Kidney glomerular epithelial cell (primary cell): Measurements from ENCODE around the gene LINC01488.

ENCODE experiments used
- DNase-seq: peaks from one replicate; lab custom pipeline; 2025; lab: John Stamatoyannopoulos, UW

The LINC01488 gene

DNA sequence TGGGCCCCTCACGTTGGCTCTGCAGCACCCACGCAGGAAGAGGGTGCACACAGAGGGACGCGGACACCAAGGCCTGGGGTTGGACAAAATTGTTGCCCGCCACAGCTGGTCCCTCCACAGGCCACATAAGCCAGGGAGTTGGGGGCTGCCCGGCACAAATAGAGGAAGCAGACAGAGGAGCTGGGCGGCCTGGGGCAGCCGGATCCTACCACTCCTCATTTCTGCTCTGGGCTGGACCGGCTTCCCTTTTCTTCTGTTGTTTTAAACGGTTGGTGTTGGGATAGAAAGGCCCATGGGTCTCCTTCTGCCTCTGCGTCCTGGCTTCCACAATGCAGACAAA, 36.4 kb upstream of the LINC01488 start:
- no peak for DNase-seq

DNA sequence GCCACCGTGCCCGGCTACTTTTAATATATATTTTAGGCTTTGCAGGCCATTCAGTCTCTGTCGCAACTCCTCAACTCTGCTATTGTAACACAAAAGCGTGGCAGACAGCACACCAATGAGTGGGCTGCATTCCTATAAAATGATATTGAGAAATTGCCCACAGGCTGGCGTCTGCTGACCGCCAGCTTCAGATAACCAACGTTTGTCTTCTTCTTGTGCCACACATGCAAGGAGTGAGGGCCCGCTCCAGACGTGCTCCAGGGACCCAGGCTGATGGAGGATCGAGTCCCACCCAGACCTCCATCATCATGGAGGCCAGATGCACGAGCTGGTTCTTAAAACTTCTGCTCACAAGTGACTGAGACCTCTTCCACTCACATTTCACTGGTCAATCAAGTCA, 35.4 kb upstream of the LINC01488 start:
- DNase-seq: no peak

DNA sequence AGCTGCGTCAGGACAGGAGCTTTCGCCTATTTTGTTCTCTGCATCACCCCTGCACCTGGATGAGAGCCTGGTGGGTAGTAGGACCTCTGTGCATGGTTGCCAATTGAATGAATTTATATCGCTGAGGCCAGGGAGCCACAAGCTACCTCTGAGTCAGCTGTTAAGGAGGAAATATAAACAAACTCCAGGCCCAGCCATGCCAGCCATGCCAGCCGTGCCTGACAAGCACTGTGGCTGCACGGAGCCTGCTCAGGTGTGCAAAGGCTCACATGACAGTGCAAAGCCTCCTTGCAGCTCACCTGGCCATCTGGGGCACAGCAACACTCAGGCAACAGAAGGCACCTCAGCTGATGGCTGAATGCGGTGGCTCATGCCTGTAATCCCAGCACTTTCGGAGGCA, 33.7 kb upstream of the LINC01488 start:
- peak; percentile 33 for DNase-seq

DNA sequence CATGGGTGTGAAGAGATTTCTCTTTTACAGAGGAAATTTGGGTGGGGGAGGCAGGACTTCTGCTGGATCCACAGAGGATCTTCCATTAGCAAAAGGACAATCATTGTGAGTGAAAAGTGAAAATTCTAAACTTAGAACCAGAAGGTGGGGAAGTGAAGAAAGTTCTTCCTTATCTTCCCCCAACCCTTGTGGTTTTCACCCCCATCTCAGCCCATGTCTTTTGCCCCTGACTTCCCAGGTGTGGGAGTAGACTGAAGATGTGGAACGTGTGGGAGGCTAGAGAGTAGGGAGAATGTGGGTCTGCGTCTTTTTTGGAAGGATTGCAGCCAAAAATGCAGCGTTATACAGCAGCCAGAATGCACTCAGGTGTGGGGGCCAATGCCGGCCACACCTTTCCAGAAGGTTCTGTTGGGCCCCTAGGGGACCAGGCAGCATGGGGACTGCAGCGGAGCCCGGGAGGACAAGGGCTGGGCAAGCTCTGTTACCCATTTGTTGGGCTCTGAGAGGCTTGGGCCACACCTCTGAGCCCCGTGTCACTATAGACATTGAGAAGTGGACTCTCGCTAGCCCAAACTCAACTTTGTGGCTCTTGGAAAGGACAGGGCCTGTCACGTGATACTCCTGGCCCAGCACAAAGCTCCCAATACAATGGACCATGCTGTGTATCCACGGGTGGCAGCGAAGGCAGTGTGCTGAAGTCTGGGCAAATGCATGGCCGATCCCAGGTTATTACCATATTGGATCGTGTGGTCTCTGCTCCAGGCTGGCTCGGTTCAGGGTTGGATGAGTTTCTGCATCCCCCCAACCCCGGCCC, 32.8 kb upstream of the LINC01488 start:
- DNase-seq: no peak

DNA sequence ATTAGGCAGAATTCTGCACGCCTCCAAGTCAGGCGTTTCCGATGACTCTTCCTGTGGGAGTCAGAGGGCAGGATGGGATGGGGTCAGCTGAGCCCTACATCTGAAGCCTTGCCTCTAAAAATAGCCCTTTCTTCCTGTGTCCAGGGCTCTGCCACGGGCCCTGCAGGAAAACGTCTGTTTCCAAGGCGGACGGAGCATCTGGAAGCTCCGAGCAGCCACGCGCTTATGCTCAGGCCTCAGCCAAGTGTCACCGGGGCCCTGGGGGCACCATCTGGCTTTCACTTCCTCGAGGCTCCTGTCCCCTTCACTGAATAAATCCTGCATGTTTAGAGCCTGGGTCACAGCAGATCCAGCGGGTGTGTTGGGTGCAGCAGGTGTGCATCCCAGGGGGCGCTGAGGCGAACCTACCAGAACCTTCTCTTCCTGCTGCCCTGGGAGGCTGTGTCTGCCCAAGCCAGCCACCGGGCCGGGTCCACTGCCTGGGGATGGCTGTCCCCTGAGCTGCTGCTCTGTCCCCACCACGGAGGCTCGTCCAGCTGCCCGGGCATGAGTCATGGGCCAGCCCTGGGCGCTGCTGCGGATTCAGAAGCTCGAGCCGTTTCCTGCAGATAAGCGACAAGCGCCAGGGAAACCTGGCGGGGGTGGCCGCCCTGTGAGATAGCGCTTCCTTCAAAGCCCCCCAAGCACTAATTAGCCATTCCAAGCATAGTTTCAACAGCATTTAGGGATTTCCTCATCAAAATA, 32.0 kb upstream of the LINC01488 start:
- no peak for DNase-seq

DNA sequence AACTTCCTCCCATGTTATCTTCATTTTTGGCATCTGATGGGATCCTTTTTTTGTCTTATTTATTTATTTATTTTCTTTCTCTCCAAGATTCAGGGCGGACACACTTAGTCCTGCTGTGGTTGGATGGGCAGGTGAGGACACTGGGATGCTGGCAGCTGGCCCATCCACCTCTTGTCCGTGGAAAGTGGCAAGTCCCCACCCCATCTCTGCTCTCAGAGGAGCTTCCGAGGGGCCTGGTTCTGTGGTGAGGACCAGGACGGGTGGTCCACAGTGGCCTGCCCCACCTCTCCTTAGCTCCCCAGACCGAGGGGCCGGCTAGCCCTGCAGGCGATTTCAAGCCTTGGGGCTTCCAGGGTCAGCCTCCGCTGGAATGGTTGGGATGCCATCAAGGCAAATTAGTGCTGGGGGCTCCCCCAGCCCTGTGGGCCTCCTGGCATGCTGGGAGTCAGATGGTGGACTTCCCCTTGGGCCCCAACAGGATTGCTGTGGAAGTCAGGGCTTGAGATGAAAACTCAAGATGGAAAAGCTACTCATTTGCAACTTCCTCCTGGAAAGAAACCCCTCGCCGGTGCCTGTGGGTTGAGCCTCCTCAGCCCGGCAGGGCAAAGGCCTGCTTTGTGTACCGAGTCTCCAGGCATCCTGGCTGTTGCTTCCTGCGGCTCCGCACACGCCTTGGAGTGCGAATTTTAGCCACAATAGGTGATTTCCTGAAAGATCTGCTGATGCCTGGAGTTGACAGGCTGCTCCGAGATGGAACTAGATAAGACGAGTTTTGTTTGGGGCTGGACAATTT, 31.2 kb upstream of the LINC01488 start:
- no peak for DNase-seq

DNA sequence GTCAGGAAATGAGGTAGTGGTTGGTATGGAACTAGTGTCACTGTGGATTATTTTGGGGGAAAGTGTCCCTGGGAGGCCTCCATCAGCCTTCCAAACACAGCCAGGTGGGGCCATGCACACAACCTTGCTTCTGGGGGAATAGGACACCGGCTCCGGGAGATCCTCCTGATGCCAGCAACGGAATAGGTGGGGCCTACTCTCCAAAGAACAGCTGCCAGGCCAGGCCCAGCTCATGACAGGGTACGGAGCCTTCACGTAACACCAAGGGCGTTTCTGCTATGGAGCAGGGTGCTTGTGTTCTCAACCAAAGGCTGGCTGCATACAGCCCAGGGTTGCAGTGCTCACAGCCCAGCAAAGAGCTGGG, 30.6 kb upstream of the LINC01488 start:
- DNase-seq: no peak

DNA sequence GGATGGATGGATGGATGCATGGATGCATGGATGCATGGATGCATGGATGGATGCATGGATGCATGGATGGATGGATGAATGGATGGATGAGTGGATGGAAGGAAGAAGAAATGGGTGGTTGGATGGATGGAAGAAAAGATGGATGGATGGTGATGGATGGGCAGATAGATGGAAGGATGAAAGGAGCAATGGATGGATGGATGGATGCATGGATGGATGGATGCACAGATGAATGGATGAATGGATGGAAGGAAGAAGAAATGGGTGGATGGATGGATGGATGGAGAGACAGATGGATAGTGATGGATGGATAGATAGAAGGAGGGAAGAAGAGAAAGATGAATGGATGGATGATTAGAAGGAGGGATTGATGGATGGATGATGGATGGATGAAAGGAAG, 30.2 kb upstream of the LINC01488 start:
- DNase-seq: no peak

DNA sequence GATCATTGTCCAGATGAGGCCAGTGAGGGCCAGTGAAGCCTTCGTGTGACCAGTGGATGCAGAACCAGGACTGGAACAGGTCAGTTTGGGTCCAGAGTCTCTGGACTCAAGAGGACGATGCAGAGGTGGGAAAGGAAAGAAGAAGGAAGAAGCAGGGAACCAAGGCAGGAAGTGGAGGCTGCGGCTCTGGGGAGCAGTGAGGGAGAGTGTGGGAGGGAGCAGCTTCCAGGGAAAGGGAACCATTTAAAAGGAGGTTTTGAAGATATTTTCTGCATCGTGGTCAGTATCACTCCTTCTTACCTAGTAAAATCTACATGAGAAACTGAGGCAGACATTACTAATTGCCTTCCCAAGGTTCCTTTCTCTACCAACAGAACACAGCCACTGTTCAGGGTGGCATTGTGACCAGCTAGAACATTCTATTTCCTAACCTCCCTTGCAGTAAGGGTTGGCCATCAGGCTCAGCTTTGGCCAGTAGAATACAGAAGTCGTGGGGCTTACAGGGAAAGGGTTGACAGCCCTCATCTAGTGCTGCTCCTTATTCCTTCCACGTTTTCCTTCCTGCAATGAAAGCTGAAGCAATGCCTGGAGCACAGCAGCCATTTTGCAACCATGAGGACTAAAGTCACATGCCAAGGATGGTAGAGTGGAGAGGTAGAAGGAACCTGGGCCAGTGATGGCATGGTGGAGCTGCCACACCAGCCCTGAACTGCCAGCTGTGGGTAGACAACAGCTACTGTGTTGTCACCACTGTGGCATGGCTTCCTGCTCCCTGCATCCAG, 29.1 kb upstream of the LINC01488 start:
- DNase-seq: no peak

DNA sequence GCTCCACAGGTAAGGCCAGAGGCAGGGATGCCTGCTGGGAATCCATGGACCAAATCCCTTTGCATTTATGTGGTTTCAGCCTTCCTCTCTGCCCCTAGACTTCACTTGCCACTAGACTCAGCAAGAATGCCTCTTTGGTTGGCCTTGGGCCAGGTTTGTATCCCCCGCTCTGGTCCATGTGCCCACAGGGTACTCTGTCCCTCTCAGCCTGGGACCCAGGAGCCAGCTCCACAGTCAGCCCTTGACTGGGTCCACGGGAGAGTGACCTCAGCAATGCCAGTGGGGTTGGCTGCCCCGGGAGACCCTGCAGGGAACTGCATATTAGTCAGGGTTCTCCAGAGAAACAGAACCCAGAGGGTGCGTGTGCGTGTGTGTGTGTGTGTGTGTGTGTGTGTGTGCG, 28.3 kb upstream of the LINC01488 start:
- no peak for DNase-seq

DNA sequence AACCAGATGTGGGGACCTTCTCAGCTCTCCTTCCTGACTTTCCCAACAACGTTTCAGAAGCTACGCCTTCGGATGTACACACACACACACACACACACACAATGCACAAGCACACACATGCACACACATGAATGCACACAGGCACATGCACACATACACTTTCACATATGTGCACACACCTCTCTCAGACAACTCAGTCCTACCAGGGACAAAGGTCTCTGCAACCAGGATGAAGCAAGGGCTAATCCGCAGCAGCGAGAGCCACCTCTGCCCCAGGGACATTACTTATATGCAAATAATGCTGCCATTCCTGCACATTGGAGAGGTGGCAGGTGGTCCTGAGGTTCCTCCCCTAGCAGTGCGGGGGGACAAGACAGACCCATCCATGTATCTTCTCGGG, 27.4 kb upstream of the LINC01488 start:
- no peak for DNase-seq

DNA sequence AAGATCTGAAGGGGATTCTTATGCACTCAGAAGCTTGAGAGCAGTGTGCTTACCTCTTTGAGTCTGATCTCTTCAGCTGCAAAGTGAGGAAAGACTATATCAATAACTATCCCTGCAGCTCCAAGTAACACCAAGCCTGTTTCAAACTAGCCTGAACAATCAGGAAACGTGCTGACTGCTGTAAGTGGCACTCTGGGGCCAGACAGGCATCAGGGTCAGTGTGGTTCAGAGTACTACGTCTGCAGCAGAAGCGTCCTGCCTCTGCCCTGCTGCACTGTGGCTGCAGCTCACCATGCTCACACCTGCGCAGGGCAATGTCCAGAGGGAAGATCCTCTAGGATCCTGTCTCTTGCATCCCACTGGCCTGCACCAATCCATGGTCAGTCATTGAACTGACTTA, 25.5 kb upstream of the LINC01488 start:
- no peak for DNase-seq

DNA sequence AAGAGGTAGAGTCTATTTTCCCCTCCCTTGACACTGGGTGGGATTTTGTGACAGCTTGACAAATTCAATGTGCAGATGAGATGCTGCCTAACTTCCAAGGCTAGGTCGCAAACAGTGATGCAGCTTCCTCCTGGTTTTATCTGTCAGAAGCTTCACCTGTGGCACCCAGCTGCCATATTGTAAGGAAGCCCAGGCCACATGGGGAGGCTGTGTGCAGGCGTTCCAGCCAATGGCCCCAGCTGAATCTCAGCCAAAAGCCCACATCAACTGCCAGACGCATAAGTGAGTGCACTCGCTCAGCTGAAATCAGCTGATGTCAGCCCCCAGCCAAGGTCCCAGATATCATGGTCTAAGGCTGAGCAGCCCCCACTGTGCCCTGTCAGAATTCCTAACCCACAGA, 24.8 kb upstream of the LINC01488 start:
- DNase-seq: no peak

DNA sequence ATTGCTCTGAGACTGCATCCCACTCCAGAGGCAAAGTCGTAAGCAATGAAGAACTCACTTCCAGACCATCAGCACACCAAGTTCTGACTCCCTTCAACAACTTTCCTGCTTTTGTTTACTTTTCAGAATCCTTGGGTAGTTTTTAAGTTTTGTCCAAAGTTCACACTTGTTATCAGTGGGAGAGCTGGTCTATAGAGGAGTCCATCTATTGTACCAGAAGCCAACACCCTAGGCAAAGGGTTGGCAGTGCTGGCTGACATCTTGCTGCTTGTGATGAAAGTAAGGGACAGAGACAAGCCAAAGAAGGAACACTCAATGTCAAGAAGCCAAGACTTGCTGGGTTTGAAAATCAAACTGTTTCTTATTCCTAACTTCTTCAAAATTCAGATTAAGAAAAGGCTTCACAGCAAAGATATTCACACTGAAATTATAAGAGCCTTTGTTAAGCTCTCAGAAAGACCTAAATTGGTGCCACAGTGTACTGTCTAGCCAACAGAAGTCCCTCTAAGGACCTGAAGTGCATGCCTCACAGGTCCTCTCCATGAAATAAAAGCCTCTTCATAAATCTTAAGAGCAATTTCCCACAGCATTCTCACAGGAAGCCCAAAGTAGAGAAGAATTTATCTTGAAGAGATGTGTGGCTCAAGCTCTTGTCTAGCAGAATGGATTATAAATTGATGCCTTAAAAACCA, 21.5 kb upstream of the LINC01488 start:
- no peak for DNase-seq

DNA sequence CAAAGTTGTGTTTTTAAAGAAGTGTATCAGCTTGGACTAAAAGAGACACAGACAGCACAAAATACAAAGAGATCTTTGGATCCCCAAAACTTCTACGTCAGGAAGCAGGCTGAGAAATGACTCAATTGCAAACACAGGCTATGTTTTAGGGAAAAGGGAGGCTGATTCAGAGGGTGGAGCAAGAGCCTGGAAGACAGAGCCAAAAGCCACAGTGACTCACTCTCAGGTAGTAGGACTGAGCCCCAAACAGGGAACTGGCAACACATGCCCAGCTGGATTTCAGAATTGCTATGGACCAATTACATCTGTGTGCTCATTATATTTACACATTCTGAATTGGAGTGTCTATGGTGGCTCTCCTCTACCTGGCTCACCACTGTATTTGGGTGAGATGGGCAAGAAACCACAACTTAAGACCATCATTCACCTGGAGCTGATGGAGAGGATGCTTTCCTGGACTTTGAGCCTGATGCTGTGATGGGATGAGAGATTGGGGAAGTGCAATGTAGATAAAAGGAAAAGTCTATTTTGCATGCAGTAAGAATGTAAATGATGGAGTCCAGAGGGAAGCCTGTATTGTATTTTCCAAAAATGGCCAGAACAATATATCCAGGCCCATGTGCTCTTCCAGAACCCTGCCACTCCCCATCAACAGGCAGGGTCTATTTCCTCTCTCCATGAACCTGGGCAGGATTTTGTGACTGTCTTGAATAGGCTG, 20.8 kb upstream of the LINC01488 start:
- DNase-seq: no peak

DNA sequence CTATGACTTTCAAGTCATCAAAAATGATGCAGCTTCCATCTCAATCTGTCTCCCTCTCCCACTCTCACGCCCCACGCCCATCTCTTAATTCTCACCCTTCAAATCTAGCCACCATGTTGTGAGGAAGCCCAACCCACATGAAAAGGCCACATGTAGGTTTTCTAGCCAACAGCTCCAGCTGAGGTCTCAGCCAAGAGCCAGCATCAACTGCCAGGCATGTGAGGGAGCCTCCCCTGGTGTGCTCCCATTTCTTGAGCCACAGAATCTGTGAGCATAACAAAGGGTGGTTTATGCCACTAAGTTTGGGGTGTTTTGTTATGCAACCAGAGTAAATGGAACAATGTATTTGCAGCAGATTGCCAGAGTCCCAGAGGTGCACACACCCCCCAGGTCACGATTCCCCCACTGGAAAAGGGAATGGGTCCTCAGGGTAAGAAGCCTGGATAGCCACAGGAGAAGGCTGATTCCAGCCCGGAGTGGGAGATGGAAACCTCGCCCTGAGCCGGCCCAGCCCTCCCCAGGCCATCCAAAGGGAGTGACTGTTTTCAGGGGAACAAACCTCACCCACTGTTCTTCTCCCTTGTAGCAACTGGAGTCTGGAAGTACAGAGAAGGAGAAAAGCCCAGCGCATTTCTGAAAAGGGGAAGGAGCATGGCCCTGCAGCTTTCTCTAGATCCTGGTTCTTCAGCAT, 20.0 kb upstream of the LINC01488 start:
- no peak for DNase-seq

DNA sequence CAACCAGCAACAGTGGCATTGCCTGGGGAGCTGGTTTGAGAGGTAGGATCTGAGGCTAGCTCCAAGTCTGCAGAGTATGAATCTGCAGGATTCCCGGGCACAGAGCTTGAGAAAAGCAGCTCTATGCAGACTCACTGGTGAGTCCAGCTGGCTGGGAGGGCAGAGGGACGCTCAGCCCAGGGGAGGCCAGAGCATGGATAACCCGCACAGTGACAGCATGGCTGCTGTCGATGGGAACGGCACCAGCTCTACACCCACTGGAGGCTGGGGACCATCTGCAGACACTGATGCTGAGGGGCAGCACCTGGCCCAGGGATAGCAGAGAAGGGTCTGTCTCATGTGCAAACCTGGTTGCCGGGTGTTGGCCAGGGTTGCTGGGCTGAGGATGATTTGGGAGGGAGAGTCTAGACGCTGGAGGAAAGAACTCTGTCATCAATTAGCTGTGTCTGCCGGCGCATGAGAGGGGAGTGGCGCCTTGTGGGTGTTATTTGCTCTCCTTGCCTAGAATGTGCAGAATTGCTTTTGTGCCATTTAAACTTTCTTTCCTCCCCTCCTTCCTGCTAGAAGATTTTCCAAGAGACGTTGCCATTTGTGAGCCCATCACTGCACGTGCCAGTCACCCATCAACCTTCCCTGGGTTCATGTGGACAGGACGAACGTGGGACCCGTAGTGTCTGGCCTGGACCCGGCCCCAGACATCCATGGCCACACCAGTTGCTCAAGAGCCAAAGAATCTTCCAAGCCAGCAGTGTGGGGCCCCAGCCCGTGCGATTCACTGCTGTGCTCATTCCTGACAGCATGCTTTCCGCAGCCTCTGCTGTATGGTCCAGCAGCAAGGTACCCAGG, 19.1 kb upstream of the LINC01488 start:
- no peak for DNase-seq

DNA sequence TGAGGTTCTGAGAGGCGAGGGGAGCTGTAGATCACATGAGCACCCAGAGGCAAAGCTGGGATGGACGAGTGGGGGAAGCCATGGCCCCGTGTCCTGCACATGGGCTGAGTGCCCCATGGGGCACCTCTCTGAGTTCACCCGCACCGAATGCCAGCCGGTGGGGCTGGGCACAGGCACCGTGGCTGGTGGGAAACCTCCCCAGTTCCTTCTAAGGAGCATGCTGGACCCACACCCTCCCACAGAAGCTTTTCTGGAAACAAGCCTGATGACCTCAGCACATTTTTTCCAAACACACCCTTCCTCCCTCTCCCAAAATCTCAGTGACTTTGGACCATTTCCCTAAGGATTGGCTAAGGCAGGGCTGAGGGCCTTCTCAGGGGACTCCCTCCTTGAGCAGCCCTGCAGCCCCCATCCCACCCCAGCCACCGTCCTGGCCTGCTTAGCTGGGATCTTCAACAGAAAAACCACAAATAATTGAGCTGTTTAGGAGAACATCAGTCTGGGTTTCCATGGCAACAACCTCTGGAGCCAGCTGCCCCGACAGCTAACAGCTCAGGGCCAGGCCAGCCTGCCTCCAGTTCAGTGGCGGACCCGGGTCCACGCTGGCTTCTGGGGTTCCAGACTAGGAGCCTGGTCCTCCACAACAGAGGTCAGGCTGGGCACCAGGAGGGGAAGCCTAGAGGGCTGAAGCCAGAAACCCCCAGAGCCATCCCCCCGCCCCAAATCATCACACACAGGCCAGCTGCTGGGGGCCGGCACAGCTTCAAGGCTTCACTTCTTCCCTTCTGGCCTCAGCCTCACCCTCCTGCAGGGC, 18.1 kb upstream of the LINC01488 start:
- no peak for DNase-seq
